ENCODE data around the gene SLC5A7. TPM values are rescaled to one million over a fixed set of nuclear protein-coding genes. Genes with fewer than 3 reads are reported as not detected.

Gene SLC5A7
- total RNA-seq, 4 donors from 2014 or later = not detected

DNA sequence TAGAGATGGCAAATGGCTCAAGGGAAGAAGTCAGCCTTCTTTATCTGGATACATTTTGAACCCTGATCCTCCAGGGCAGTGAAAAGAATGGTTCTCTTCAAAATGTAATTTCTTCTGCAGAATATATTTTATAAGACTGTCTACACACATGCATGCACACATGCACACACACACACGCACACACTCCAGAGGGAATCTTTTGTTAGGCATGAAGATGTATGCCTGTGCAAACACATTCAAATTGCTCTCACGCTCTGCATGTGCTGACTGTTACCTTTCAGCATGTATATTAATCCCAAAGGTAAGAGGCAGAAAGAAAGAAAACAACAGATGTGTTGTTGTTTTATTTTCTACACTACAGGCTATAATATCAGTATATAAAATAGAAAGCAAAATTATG is 43.2 kb downstream of the SLC5A7 start:
- ATAC-seq (ENCODE audit: low FRiP score) = no peak
- TF ChIP-seq, protein P1, sequence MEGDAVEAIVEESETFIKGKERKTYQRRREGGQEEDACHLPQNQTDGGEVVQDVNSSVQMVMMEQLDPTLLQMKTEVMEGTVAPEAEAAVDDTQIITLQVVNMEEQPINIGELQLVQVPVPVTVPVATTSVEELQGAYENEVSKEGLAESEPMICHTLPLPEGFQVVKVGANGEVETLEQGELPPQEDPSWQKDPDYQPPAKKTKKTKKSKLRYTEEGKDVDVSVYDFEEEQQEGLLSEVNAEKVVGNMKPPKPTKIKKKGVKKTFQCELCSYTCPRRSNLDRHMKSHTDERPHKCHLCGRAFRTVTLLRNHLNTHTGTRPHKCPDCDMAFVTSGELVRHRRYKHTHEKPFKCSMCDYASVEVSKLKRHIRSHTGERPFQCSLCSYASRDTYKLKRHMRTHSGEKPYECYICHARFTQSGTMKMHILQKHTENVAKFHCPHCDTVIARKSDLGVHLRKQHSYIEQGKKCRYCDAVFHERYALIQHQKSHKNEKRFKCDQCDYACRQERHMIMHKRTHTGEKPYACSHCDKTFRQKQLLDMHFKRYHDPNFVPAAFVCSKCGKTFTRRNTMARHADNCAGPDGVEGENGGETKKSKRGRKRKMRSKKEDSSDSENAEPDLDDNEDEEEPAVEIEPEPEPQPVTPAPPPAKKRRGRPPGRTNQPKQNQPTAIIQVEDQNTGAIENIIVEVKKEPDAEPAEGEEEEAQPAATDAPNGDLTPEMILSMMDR (IDR thresholded peaks at IDR 0.05) = no peak
- DNase-seq (ENCODE audit: low spot score) = no peak

DNA sequence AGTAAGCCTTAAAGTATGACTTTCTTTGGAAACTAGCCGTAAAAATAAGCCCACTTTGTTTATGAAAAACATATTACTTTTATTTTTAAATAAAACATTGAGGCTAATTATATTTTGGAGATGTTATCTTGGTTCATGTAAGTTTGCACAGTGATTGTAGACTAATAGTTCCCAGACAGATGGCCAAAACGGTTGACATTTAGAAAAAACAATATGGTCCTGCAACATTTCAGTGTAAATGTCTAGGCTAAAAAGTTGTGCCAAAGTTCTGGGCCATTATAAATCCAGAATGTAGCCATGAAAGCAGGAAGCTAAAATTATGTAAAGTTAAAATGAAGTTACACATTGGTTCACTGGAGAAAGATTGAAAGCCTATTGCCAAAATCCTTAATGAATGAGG is 43.6 kb downstream of the SLC5A7 start:
- no peak for DNase-seq (ENCODE audit: low spot score)
- TF ChIP-seq, protein P1 (IDR thresholded peaks at IDR 0.05) = no peak
- no peak for ATAC-seq (ENCODE audit: low FRiP score)

DNA sequence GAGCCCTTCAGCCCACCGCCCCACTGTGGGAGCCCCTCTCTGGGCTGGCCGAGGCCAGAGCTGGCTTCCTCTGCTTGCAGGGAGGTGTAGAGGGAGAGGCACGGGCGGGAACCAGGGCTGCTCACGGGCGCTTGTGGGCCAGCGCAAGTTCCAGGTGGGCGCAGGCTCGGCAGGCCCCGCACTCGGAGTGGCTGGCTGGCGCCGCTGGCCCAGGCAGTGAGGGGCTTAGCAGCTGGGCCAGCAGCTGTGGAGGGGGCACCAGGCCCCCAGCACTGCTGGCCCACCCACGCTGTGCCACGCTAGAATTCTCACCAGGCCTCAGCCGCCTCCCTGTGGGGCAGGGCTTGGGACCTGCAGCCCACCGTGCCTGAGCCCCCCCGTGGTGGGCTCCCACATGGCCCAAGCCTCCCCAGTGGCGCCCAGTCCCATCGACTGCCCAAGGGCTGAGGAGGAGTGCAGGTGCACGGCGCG is 45.2 kb downstream of the SLC5A7 start:
- TF ChIP-seq, protein P1 (IDR thresholded peaks at IDR 0.05) = no peak
- ATAC-seq (ENCODE audit: low FRiP score) = no peak
- DNase-seq (ENCODE audit: low spot score) = no peak

DNA sequence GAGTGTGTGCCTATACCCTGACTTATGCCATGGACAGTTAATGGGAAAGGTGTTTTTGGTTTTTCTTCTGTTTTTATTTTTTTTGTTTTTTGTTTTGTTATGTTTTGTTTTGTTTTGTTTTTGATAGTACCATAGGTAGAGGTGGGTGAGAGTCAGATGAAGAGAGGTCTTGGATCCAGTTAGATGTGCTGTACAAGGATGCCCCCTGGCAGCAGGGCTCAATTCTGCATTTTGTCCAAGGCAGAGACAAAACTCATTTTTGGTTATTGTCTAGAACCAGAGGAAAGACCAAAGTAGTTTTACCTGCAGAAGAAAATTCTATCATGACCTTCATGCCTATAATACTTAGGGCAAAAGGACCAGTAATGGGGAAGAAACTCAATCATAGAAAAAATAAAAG is 48.5 kb downstream of the SLC5A7 start:
- ATAC-seq (ENCODE audit: low FRiP score) = no peak
- TF ChIP-seq, protein P1 (IDR thresholded peaks at IDR 0.05) = no peak
- DNase-seq (ENCODE audit: low spot score) = no peak

DNA sequence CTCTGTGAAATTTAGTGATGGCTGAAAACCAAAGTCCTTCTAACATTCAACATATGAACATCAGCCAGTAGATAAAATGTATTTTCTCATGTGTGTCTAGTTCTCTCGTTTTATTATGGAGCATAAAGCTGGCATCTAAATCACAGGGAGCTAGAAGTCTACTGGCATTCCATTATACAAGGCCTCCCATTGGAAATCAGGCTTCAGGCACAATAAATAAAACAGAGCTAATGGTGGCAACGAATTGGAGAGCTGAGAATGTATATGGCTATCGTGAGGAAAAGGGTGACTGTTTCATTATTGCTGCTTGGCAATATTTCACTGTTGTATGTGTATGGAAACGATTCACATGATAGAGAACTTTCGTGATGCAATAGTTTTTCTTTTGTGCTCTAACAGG is 62.4 kb downstream of the SLC5A7 start:
- ATAC-seq (ENCODE audit: low FRiP score) (no peak), DNase-seq (ENCODE audit: low spot score) (no peak)
- TF ChIP-seq, protein P1 (IDR thresholded peaks at IDR 0.05) = no peak

DNA sequence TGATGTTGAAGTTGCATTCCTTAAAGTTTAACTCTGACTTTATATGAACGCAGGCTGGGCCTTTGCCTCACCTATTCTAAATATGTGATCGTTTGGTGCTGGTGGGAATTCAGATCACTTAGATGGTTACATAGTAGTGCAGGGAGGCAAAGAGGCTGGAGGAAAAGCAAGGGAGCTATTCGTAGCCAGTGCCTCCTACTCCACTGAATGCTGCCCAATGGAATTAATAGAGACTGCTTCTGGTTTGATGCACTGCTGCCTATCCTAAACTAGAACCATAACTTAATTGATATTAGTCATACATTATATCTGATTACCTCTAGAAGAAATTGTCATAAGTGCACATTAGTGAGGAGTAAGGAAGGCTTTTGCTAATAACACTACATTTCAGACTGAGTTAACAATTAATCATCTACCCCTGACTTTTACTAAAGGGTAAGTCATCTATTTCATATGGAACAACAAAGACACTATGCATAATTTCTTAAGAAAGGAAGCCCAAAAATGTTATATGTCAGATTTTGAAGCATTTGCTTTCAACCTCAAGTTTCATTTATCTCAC is 72.3 kb downstream of the SLC5A7 start:
- no peak for ATAC-seq (ENCODE audit: low FRiP score)
- DNase-seq (ENCODE audit: low spot score) = no peak
- TF ChIP-seq, protein P1 (IDR thresholded peaks at IDR 0.05) = no peak

DNA sequence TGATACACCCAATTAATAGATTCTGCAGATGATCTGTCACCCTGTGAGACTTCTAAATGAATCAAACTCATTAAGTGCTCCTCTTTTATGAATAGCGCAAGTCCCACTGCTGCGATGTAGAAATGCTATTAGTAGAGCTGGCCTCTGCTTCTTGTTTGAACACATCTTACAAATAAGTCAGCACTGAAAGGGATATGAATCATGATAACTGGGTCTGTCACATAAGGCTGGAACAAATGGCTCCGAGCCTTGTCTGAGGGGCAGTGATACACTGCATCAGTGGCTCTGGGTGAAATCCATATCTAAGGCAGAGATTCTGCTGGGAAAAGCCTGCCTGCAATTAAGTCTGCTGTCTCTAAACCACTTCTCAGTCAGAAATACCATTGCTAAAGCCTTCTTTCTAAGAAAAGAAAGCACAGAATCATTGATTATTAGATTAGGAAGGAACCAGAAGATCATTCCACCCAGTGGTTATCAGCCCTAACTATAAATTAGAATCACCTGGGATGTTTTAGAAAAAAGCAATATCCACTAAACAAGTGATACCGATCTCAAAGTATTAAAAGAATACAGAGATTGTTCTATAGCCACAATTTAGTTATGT is 75.2 kb downstream of the SLC5A7 start:
- ATAC-seq (ENCODE audit: low FRiP score) (no peak), DNase-seq (ENCODE audit: low spot score) (no peak)
- TF ChIP-seq, protein P1 (IDR thresholded peaks at IDR 0.05) = no peak

Data from omental fat pad (tissue), 4 donors.